Hepatocyte (in vitro differentiated cells): ENCODE results near the gene RBP4. TPM values are rescaled to one million over a fixed set of nuclear protein-coding genes. Genes with fewer than 3 reads are reported as not detected.
"Not testable (repeated sequence)": the region's sequence is repeated elsewhere in the genome, so short reads cannot be mapped to it uniquely, and the experiment has no call there.

Experiments used
- DNase-seq: peaks from one replicate; pipeline ENCODE4 v3.0.0-alpha.2; 2016; ENCODE audit warnings: low spot score
- H2AFZ ChIP-seq: fragments of 200-600 bp; sonication (generic); 2 replicates; pipeline ENCODE4 v1.6.0; 2016; ENCODE audit warnings: antibody characterized with exemption, mild to moderate bottlenecking
- H3K27ac ChIP-seq: fragments of 200-600 bp; sonication (generic); 2 replicates; pipeline ENCODE4 v1.5.1; 2016; ENCODE audit warnings: mild to moderate bottlenecking
- H3K27me3 ChIP-seq: fragments of 200-600 bp; sonication (generic); 2 replicates; pipeline ENCODE4 v1.6.1; 2016
- H3K36me3 ChIP-seq: fragments of 200-600 bp; sonication (generic); replicated peaks from 2 replicates; pipeline ENCODE4 v1.5.1; 2016; ENCODE audit warnings: low read depth; ENCODE audit not compliant: insufficient read depth
- H3K4me1 ChIP-seq: fragments of 200-600 bp; sonication (generic); 2 replicates; pipeline ENCODE4 v1.5.1; 2016; ENCODE audit warnings: mild to moderate bottlenecking, moderate library complexity; ENCODE audit not compliant: insufficient read depth
- H3K4me2 ChIP-seq: fragments of 200-600 bp; sonication (generic); 2 replicates; pipeline ENCODE4 v1.6.0; 2016
- H3K4me3 ChIP-seq: fragments of 200-600 bp; sonication (generic); 2 replicates; pipeline ENCODE4 v1.5.1; 2016; ENCODE audit warnings: mild to moderate bottlenecking
- H3K79me2 ChIP-seq: fragments of 200-600 bp; sonication (generic); 2 replicates; pipeline ENCODE4 v1.6.0; 2017; ENCODE audit warnings: mild to moderate bottlenecking
- H3K9me2 ChIP-seq: fragments of 200-600 bp; sonication (generic); replicated peaks from 2 replicates; pipeline ENCODE4 v1.6.0; 2017; ENCODE audit warnings: mild to moderate bottlenecking; ENCODE audit not compliant: insufficient read depth
- H3K9me3 ChIP-seq: fragments of 200-600 bp; sonication (generic); 2 replicates; pipeline ENCODE4 v1.5.1; 2016; ENCODE audit warnings: low read depth, mild to moderate bottlenecking
- H4K20me1 ChIP-seq: fragments of 200-600 bp; sonication (generic); 2 replicates; pipeline ENCODE4 v1.6.0; 2016; ENCODE audit warnings: mild to moderate bottlenecking; ENCODE audit not compliant: insufficient read depth, poor library complexity, severe bottlenecking
- CTCF ChIP-seq: fragments of 200-600 bp; sonication (generic); IDR thresholded peaks from 2 replicates; pipeline ENCODE4 v1.5.1; 2016; ENCODE audit warnings: antibody characterized with exemption, mild to moderate bottlenecking; ENCODE audit not compliant: poor library complexity
- EZH2 ChIP-seq: fragments of 200-600 bp; sonication (generic); IDR thresholded peaks from 2 replicates; pipeline ENCODE4 v1.6.1; 2016; ENCODE audit warnings: antibody characterized with exemption, mild to moderate bottlenecking, borderline replicate concordance
- EZH2phosphoT487 ChIP-seq: fragments of 200-600 bp; sonication (generic); IDR thresholded peaks from one replicate; pipeline ENCODE4 v1.6.1; 2018; ENCODE audit warnings: antibody characterized with exemption, mild to moderate bottlenecking, low read depth, moderate library complexity; ENCODE audit not compliant: unreplicated experiment, severe bottlenecking
- WGBS: methylation state at CpG from one replicate; pipeline ENCODE4 v1.1.6; 2016; ENCODE audit warnings: low lambda C conversion rate; ENCODE audit errors: missing lambda C conversion rate; 5-methylcytosine and 5-hydroxymethylcytosine counted together
- polyA plus RNA-seq: library from polyadenylated mRNA; unstranded; fragments of >200 nt; fragmentation: Nextera tagmentation; extraction: Ambion mirVana; gene quantifications from 2 replicates; pipeline ENCODE4 v1.2.1, GENCODE V29; 2016
- total RNA-seq: library from RNA; depleted of rRNA; stranded (reverse); fragments of >200 nt; gene quantifications from 2 replicates; pipeline ENCODE4 v1.2.3, GENCODE V29; 2014

RBP4 gene
- total and polyA plus RNA-seq, 2 experiments from 2014 or later, result 494 to 997 TPM

GRCh38 chr10:93552780-93553179 lies 48.3 kb downstream of the RBP4 start:
- no peaks in the 10 kb centered on the region for H4K20me1 ChIP-seq
- H3K36me3 ChIP-seq, result no peaks in the 10 kb centered on the region
- H3K4me1 ChIP-seq, result peaks cover 12% of the 10 kb centered on the region
- H3K27ac ChIP-seq, result no peak overlapping the region
- no peaks in the 10 kb centered on the region for H3K9me3 ChIP-seq
- no peaks in the 10 kb centered on the region for H3K27me3 ChIP-seq
- DNase-seq, result no peak
- WGBS, result 93% methylated on average over 3 of the region's 3 CpGs
- no peak overlapping the region for H3K4me2 ChIP-seq
- TF ChIP-seq EZH2 (no peak), EZH2phosphoT487 (no peak), CTCF (no peak)
- H2AFZ ChIP-seq, result no peak overlapping the region
- H3K4me3 ChIP-seq, result no peak overlapping the region
- H3K79me2 ChIP-seq, result no peaks in the 10 kb centered on the region
- H3K9me2 ChIP-seq, result no peaks in the 10 kb centered on the region

DNA sequence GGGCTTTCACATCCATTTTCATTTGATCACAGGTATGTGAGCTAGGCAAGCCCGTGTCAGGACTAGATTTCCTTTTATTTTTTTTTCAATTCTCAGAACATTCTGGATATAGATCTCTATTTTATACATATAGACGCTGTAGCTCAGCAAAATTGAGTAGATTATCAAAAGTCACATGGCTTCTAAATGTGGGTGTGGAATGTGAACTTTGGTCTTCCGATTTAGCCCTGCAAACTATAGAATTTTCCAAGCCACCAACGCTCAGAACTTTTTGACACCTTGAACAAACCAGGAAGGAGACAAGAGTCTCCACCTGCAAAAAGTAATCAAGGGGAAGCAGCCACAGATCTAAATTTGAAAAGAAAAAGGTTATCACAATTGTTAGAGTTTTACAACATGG lies 50.4 kb downstream of the RBP4 start:
- WGBS, result 72% methylated on average over 4 of the region's 4 CpGs
- no peaks in the 10 kb centered on the region for H3K9me2 ChIP-seq
- no peaks in the 10 kb centered on the region for H4K20me1 ChIP-seq
- no peak overlapping the region for H3K4me3 ChIP-seq
- DNase-seq, result no peak
- H3K27me3 ChIP-seq, result no peaks in the 10 kb centered on the region
- H3K4me1 ChIP-seq, result peaks cover 12% of the 10 kb centered on the region
- peak overlapping the region; percentile 16 for H2AFZ ChIP-seq
- TF ChIP-seq EZH2phosphoT487 (no peak), CTCF (no peak), EZH2 (no peak)
- peak overlapping the region; percentile 78 for H3K27ac ChIP-seq
- H3K36me3 ChIP-seq, result no peaks in the 10 kb centered on the region
- H3K9me3 ChIP-seq, result no peaks in the 10 kb centered on the region
- no peak overlapping the region for H3K4me2 ChIP-seq
- H3K79me2 ChIP-seq, result no peaks in the 10 kb centered on the region

- no peak for TF ChIP-seq CTCF
- TF ChIP-seq EZH2phosphoT487, result no peak
- no peak for TF ChIP-seq EZH2
- peaks cover 4% of the 10 kb centered on the region for H3K4me1 ChIP-seq
- H3K9me2 ChIP-seq, result no peaks in the 10 kb centered on the region
- H3K4me3 ChIP-seq, result no peak overlapping the region
- H3K27ac ChIP-seq, result peak overlapping the region; percentile 93
- H3K27me3 ChIP-seq, result no peaks in the 10 kb centered on the region
- WGBS, result 73% methylated on average over 5 of the region's 5 CpGs
- peak; percentile 32 for DNase-seq
- no peaks in the 10 kb centered on the region for H3K79me2 ChIP-seq
- H3K4me2 ChIP-seq, result no peak overlapping the region
- no peaks in the 10 kb centered on the region for H3K9me3 ChIP-seq
- no peaks in the 10 kb centered on the region for H4K20me1 ChIP-seq
- no peaks in the 10 kb centered on the region for H3K36me3 ChIP-seq
- H2AFZ ChIP-seq, result no peak overlapping the region
Observed at GRCh38 chr10:93548376-93549071, 52.5 kb downstream of the RBP4 start.

DNA sequence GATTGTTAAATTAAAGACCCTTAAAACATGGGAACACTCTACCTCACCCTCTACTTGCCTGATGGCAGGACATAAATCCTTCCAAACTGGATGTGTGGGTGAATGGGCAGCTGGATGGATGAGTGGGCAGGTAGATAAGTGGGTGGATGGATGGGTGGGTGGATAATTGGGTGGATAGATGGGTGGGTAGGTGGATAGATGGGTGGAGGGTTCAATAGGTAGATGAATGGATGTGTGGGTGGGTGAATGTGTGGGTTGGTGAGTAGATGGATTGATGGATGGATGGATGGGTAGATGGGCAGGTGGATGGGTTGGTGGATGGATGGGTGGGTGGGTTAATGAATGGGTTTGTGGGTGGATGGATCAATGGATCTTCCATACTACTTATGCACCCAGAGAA lies 53.5 kb downstream of the RBP4 start:
- Histone ChIP-seq H3K9me2 (no peaks in the 10 kb centered on the region), H3K27me3 (no peaks in the 10 kb centered on the region), H2AFZ (no peak overlapping the region), H3K4me3 (no peak overlapping the region), H3K27ac (peak overlapping the region; percentile 93), H4K20me1 (no peaks in the 10 kb centered on the region), H3K79me2 (no peaks in the 10 kb centered on the region), H3K36me3 (no peaks in the 10 kb centered on the region), H3K4me2 (no peak overlapping the region), H3K4me1 (peaks cover 4% of the 10 kb centered on the region), H3K9me3 (no peaks in the 10 kb centered on the region)
- TF ChIP-seq CTCF (no peak), EZH2 (no peak), EZH2phosphoT487 (no peak)
- no peak for DNase-seq

DNA sequence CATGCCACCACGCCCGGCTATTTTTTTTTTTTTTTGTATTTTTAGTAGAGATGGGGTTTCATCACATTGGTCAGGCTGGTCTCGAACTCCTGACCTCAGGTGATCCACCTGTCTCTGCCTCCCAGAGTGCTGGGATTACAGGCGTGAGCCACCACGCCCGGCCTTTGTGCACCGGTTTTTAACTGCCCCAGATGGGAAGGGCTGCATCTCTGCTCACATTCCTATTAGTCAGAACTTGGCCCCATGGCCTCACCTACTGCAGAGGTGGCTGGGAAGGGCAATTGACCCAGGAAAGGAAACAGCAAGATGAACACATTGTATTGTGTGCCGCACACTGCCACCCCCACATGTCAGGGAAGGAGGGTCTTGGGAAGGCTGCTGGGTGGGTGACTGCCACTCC lies 54.0 kb downstream of the RBP4 start:
- not testable (repeated sequence) for H3K9me3 ChIP-seq, H3K4me1 ChIP-seq, H3K27ac ChIP-seq, DNase-seq, H3K4me2 ChIP-seq, H3K4me3 ChIP-seq, H3K9me2 ChIP-seq, H3K27me3 ChIP-seq, H2AFZ ChIP-seq, H4K20me1 ChIP-seq, H3K36me3 ChIP-seq, H3K79me2 ChIP-seq
- WGBS, result 91% methylated on average over 7 of the region's 8 CpGs
